ENCODE measurements around the gene APIP.

DNA sequence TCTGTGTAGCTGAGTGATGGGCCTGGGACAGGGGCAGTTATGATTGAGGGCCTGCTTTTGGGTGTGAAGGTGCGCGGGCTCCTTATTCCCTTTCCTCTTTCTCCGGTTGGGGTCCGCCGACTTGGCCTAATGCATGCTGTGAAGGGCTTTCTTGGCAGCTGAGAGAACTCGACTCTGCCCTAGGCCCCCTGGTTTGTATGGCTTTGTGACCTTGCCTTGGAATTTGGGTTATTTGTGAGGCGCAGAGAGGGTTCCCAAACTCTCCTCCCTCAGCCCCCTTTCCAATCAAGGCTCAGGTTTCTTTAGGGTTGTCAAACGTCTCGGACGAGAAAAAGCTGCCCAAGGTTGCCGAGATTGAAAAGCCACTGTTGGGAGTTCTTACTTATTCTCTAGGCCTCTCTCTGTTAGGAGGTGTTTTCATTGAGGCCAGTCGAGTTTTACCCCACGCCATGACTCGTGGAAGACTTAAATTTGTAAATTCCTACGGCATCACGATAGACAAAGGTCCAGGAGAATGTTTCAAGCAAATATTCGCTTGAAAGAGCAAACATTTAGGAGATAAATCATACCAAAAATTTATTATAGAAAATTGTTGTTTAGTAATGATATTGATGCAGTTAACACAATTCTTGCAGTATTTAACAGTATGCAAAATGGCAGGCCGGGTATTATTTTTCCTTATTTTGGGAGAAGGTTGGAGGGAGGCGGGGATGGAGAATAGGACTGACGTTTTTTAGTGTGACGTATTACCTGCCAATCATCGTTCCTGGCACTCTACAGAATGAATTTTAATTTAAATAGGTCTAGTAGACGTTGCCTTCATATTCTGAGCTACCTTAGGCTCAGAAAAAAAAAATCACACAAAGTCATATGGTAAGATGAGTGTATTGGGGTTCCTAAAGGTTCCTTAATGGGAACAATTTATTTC lies 928 bp upstream of the APIP start:
- TF ChIP-seq CTCF (IDR thresholded peaks at IDR 0.05) (no peak), POLR2AphosphoS5 (IDR thresholded peaks at IDR 0.05) (no peak), POLR2A (IDR thresholded peaks at IDR 0.05) (no peak), EP300 (IDR thresholded peaks at IDR 0.05) (no peak)

Data from sigmoid colon (tissue), 4 donors.